Activated T-cell treated with anti-CD3 and anti-CD28 coated beads, Interleukin-2, amount 50 U/mL, for 4 hours (primary cell): Measurements from ENCODE around the gene FBXL16. TPM values are rescaled to one million over a fixed set of nuclear protein-coding genes. Genes with fewer than 3 reads are reported as not detected.
"Not testable (repeated sequence)": the region's sequence is repeated elsewhere in the genome, so short reads cannot be mapped to it uniquely, and the experiment has no call there.

Experiments used
- ATAC-seq, 2 donors: fragments of 200-7000 bp; cut with Tn5 transposase; one replicate each; pipeline ENCODE4 v1.10.0; 2021
- DNase-seq: peaks from one replicate; pipeline ENCODE4 v3.0.0-alpha.2; 2020
- H3K27me3 Mint-ChIP-seq: one replicate; pipeline ENCODE4 v1.8.0; 2021; ENCODE audit warnings: low read depth, mixed read lengths
- H3K36me3 Mint-ChIP-seq: one replicate; pipeline ENCODE4 v1.8.0; 2022; ENCODE audit warnings: mixed read lengths; ENCODE audit not compliant: insufficient read depth
- H3K4me1 Mint-ChIP-seq: one replicate; pipeline ENCODE4 v1.8.0; 2021; ENCODE audit warnings: low read depth, mixed read lengths
- H3K4me3 Mint-ChIP-seq: one replicate; pipeline ENCODE4 v1.8.0; 2021; ENCODE audit warnings: mild to moderate bottlenecking, moderate library complexity, mixed read lengths
- H3K9me3 Mint-ChIP-seq: one replicate; pipeline ENCODE4 v1.8.0; 2021; ENCODE audit warnings: mixed read lengths
- total RNA-seq, 3 donors: library from RNA; stranded (reverse); gene quantifications; one replicate each; pipeline ENCODE4 v1.2.1, GENCODE V29; 2021

Gene FBXL16
- total RNA-seq, 3 donors from 2014 or later = 2.0 to 6.0 (median 4.8) TPM

DNA sequence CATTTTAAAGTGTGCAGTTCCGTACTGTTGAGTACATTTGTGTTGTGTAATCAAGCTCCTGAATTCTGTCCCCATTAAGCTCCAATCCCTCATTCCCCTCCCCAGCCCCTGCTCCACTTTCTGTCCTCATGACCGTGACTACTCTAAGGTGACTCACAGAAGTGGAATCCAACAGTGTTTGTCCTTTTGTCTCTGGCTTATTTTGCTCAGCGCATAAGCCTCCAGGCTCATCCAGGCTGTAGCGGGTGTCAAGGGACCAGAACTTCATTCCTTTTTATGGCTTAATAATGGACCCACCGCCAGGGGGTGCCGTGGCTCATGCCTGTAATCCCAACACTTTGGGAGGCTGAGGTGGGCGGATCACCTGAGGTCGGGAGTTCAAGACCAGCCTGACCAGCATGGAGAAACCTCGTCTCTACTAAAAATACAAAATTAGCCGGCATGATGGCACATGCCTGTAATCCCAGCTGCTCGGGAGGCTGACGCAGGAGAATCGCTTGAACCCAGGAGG lies 7.2 kb upstream of the FBXL16 start:
- not testable (repeated sequence) for H3K4me3 Mint-ChIP-seq, H3K9me3 Mint-ChIP-seq, H3K36me3 Mint-ChIP-seq, H3K4me1 Mint-ChIP-seq, ATAC-seq
- DNase-seq = peak; percentile 36
- H3K27me3 Mint-ChIP-seq = peaks cover 38% of the 10 kb centered on the region

DNA sequence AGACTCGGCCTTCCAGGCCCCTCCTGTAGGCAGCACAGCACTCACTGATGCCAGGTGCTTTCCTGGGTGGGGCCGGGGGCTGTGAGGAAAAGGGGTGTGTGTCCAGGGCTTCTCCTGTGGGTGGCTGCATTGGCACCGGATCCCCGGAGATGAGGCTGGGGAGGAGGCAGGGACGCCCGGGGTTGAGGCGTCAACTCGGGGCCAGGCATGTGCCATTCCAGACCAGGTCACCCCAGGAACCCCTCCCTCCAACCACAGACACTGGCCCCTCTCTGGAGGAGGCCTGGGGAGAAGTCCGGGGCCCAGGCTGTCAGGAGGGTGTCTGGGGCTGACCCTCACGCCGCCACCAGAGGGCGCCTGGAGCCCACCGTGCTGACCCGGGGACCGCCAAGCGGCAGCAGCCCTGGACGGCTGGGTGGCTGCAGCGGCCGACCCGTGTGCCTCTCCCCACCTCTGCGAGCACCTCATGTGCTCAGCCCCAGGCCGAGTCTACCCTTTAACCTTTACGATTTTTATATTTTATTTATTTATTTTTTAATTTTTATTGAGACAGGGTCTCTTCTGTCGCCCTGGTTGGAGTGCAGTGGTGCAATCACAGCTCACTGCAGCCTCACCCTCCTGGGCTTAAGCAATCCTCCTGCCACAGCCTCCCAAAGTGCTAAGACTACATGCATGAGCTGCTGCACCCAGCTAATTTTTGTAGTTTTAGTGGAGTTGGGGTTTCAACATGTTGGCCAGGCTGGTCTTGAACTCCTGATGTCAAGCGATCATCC lies 6.1 kb upstream of the FBXL16 start:
- H3K9me3 Mint-ChIP-seq = no peaks in the 10 kb centered on the region
- H3K27me3 Mint-ChIP-seq = peaks cover 47% of the 10 kb centered on the region
- no peak overlapping the region for H3K4me3 Mint-ChIP-seq
- H3K36me3 Mint-ChIP-seq = no peaks in the 10 kb centered on the region
- ATAC-seq (peak; percentile 50 to 51), DNase-seq (peak; percentile 82)
- H3K4me1 Mint-ChIP-seq = no peaks in the 10 kb centered on the region

DNA sequence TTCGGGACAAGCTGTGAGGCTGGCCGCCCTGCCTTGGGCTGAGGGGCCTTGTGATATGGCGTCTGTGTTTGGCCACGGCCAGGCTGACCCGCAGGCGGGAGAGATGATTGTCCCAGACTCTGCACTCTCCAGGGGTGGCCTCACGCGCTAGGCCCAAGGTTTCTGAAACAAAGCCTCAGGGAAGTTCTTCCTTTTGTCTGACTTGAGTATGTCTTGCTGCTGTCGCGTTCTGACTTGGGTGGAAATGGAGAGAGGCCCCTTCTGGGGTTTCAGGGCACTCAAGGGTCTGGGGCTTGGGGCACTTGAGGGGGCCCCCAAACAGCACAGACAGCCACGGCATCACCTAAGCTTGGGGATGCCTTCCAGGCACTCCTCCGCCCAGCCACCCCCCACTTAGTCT lies 5.5 kb upstream of the FBXL16 start:
- peaks cover 49% of the 10 kb centered on the region for H3K27me3 Mint-ChIP-seq
- DNase-seq (no peak), ATAC-seq (no peak)
- H3K9me3 Mint-ChIP-seq = no peaks in the 10 kb centered on the region
- no peaks in the 10 kb centered on the region for H3K36me3 Mint-ChIP-seq
- peaks cover 2% of the 10 kb centered on the region for H3K4me1 Mint-ChIP-seq
- no peak overlapping the region for H3K4me3 Mint-ChIP-seq

DNA sequence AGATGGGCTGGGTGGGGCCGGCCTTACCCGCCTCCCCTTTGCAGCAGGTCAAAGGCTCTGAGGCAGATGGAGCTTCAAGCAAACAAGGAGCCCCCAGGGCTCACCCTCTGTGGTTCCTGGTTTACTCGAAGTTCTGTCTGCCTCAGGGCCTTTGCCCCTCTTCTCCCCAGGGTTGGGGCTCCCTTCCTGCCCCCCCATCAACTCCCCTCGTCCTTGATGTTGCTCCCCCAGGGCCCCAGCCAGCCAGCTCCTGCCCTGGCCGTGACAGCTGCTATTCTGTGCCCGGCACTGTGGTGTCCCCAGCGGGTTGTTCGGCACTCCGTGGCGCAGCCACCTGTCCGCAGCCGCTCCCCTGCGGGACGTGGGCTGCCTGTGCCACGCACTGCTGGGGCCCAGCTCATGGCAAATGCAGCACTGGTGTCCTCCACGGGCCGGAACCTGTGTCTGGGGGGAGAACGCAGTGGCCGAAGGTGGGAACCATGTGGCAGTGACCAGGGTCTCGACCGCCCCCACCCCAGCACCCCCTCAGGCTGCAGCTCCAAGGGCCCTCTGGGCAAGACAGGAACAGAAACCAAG lies 5.0 kb upstream of the FBXL16 start:
- no peaks in the 10 kb centered on the region for H3K36me3 Mint-ChIP-seq
- ATAC-seq (no peak), DNase-seq (no peak)
- no peak overlapping the region for H3K4me3 Mint-ChIP-seq
- peaks cover 2% of the 10 kb centered on the region for H3K4me1 Mint-ChIP-seq
- H3K27me3 Mint-ChIP-seq = peaks cover 49% of the 10 kb centered on the region
- no peaks in the 10 kb centered on the region for H3K9me3 Mint-ChIP-seq

DNA sequence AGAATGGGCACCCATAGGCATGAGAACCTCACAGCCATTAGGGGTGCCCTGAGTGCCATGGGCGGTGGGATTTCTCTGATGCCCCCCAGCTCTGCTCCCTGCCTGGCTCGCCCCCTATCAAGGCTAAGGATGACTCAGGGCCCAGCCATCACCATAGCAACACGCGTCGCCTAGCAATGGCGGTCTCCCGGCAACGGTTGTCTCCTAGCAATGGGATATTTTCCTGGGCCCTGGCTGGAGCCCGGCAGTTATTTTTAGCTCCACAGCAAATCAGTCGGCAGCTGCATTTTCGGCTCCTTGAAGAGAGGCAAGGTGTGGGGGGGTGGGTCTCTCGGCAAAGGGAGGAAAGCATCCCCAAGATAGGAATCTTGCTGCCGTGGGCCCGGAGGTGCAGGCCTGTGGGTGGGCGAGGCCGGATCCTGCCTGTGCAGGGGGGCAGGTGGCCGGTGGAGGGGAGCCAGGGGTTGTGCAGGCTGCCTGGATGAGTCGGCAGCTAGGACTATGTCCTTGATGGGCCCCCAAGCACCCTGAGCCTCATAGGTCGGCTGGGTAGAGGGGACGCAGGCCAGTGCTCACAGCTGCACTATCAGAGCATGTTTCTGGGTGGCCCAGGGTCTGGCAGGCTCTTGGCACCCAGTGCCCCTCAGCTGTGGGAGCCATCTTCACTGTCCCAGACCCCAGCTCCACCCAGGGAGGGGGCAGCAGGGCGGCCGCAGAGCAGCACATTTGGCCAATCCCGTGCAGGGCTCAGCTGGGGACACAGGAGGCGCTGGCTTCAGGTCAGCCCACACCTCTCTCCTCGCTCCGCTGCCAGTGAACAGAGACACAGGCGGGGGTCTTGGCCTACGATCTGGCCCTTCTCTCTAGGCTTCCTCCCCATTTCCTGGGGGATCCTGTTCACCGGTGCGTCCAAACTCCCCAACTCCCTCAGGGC lies 4.2 kb upstream of the FBXL16 start:
- Mint-ChIP-seq H3K4me3 (no peak overlapping the region), H3K4me1 (peaks cover 2% of the 10 kb centered on the region), H3K36me3 (no peaks in the 10 kb centered on the region), H3K9me3 (no peaks in the 10 kb centered on the region), H3K27me3 (peaks cover 49% of the 10 kb centered on the region)
- ATAC-seq (no peak), DNase-seq (no peak)

DNA sequence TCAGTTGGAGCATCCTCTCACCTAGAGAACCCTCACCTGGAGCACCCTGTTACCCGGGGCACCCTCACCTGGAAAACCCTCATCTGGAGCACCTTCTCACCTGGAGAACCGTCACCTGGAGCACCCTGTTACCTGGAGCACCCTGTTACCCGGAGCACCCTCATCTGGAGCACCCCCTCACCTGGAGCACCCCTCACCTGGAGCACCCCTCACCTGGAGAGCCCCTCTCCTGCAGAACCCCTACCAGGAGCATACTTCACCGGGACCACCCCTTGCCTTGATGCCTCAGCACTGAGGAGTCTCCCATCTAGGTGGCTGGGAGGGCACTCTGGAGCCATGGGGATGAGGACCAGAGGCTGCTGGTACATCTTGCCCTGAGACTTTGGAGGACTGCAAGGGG lies 3.4 kb upstream of the FBXL16 start:
- peaks cover 49% of the 10 kb centered on the region for H3K27me3 Mint-ChIP-seq
- H3K4me3 Mint-ChIP-seq = no peak overlapping the region
- H3K36me3 Mint-ChIP-seq = no peaks in the 10 kb centered on the region
- H3K9me3 Mint-ChIP-seq = no peaks in the 10 kb centered on the region
- DNase-seq (no peak), ATAC-seq (no peak)
- peaks cover 2% of the 10 kb centered on the region for H3K4me1 Mint-ChIP-seq

DNA sequence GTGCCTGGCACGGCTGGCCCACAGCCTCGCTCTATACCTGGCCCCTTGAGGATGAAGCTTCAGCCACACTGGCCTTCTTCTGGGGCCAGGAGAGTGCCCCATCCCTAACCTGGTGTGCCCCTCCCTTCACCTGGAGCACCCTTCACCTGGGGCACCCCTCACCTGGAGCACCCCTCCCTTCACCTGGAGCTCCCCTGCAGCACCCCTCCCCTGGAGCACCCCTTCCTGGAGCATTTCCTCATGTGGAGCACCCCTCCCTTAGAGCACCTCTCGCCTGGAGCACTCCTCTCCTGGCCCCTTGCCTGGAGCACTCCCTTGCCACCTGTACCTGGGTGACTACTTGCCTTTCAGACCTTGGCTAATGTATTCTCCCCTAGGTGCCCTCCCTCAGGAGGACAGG lies 2.4 kb upstream of the FBXL16 start:
- peaks cover 50% of the 10 kb centered on the region for H3K27me3 Mint-ChIP-seq
- H3K9me3 Mint-ChIP-seq = no peaks in the 10 kb centered on the region
- no peak for DNase-seq
- no peak for ATAC-seq
- H3K36me3 Mint-ChIP-seq = no peaks in the 10 kb centered on the region
- H3K4me1 Mint-ChIP-seq = peaks cover 2% of the 10 kb centered on the region
- no peak overlapping the region for H3K4me3 Mint-ChIP-seq

DNA sequence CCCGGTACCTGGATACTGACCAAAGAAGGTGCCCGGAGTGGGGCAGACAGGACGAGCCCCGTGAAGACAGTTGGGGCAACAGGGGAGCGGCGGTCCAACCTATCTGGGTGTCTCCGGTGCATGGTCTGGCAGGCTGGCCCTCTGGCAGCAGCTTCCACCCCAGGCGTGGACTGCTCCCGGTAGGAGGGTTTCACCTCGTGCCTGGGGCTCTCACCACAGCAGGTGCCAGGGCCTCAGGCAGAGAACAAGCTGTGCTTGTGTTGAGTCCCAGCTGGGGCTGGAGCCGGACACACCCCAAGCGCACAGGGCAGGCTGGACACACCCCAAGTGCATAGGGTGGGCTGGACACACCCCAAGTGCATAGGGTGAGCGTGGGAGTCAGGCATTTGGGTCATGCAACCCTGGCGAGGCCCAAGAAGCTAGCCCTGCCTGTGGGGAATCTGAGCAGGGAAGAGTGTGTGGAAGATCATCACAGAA lies 1.5 kb upstream of the FBXL16 start:
- Mint-ChIP-seq H3K36me3 (no peaks in the 10 kb centered on the region), H3K27me3 (peaks cover 53% of the 10 kb centered on the region), H3K4me3 (no peak overlapping the region), H3K4me1 (peaks cover 4% of the 10 kb centered on the region), H3K9me3 (no peaks in the 10 kb centered on the region)
- no peak for ATAC-seq
- no peak for DNase-seq

DNA sequence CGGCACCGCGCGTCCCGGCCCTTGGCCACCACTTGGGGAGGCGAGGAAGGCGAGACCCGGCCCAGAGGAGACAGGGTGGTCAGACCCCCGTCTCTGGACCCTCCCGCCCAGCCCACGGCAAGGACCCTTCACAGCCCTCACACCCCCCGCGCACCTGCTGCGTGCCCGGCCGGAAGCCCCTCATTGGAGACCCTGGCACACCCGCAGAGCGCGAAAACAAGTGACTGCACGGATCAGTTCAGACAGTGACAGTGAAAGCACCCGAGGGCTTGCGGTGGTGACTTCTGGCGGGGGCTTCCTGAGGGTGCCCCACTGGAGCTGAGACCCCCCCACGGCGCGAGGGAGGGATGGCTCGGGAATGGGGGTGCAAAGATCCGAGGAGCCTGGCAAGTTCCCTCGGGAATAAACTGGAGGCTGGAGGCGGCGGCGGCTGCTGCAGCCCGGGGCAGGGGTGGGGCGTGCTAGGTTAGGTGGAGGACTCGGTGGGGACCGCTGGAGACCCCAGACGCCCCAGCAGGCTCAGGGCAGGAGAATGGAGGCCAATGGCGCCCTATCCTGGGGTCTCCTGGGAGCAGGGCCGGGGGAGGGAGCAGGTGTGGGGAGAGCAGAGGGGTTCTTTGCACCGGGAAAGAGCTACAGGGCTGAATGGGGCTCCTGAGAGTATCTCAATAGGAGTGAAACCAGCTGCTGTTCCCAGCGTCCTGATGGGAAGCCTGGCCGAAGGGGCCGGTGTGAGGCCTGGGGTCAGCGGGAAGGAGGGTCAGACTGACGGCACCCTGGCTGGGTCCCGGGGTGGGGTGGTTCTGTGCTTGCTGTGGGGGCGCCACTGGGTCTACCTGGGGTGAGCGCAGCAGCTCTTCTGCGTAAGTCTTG lies 824 bp upstream of the FBXL16 start:
- H3K9me3 Mint-ChIP-seq = no peaks in the 10 kb centered on the region
- H3K4me3 Mint-ChIP-seq = peak overlapping the region; percentile 56
- peaks cover 4% of the 10 kb centered on the region for H3K4me1 Mint-ChIP-seq
- no peaks in the 10 kb centered on the region for H3K36me3 Mint-ChIP-seq
- peak in 1 of 2 donors; percentile 19 for ATAC-seq
- no peak for DNase-seq
- H3K27me3 Mint-ChIP-seq = peaks cover 56% of the 10 kb centered on the region

DNA sequence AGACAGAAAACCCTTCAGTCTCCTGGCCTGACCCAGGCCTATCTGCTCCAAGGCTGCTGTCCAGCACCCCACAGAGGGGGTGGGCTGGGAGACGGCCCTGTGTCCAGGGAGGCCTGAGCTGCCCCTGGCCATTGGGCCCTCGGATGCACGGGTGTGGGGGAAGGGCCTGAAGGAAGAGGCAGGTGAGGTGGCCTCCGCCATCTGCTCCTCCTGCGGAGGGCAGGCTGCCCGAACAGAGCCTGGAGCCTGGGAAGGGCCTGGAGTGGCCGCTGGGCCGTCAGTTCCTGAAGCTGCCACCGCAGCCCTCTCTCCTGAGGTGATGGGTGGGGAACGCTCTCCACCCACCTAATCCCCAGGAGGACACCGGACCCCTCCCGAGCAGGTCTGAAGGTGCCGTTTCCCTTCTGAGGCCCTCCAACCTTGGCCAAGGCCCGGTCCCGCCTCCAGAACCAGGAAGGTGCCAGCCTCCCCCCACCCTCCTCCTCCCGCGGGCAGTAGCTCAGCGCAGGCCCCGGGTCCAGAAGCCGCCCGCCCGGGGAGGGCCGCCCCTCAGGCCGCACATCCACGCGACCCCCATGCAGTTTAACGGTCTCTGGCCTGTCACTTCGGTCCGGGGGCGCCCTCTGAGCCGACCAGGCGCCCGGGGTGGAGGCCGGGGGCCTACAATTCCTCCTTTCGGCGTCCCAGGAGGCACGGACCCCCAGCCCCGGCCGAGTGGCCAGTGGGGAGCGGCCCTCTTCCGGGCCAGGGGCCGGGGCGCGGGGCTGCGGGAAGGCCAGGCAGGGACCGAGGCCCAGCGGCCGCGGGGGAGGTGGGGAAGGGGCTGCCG lies 835 bp downstream of the FBXL16 start:
- H3K27me3 Mint-ChIP-seq = peaks cover 54% of the 10 kb centered on the region
- peaks cover 7% of the 10 kb centered on the region for H3K4me1 Mint-ChIP-seq
- no peaks in the 10 kb centered on the region for H3K9me3 Mint-ChIP-seq
- ATAC-seq (no peak), DNase-seq (no peak)
- no peak overlapping the region for H3K4me3 Mint-ChIP-seq
- H3K36me3 Mint-ChIP-seq = no peaks in the 10 kb centered on the region

DNA sequence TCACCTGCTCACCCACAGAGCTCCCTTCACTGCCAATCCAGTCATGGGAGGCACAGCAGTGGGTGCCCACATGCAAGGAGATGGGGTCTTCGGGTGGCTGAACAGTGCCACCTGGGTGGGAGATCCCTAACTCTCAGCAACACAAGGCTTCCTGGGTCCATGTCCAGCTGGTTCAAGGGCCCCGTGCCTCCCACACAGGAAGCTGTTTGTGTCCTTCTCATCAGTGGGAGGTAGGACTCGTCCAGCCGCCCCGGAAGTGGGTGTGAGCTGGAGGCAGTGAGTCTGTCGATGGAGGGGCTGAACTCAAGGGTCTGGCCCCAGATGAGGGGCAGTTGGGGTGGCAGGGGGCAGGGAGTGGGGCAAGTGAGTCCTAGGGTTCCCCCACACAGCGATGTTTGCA lies 1.6 kb downstream of the FBXL16 start:
- Mint-ChIP-seq H3K27me3 (peaks cover 47% of the 10 kb centered on the region), H3K4me3 (no peak overlapping the region), H3K9me3 (no peaks in the 10 kb centered on the region), H3K36me3 (no peaks in the 10 kb centered on the region), H3K4me1 (peaks cover 9% of the 10 kb centered on the region)
- ATAC-seq (no peak), DNase-seq (no peak)

DNA sequence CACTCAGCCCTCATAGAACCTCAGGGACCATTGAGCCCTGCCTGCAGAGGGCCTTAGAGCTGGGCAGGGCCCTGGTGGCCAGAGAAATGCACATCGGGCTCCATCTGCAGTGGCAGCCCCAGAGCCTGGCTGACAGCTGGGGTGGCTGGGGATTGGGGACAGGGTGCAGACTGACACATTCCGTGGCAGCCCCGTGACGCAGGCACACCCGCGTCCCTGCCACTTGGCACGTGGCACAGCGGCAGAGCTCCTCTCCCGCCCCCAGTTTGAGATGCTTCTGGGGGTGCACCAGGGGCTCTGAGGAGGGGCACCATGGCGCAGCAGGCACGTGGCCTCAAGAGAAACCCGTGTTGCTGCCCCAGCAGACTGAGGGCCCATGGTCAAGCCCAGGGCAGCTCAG lies 2.2 kb downstream of the FBXL16 start:
- ATAC-seq (no peak), DNase-seq (no peak)
- Mint-ChIP-seq H3K4me1 (peaks cover 12% of the 10 kb centered on the region), H3K4me3 (no peak overlapping the region), H3K27me3 (peaks cover 41% of the 10 kb centered on the region), H3K36me3 (no peaks in the 10 kb centered on the region), H3K9me3 (no peaks in the 10 kb centered on the region)

DNA sequence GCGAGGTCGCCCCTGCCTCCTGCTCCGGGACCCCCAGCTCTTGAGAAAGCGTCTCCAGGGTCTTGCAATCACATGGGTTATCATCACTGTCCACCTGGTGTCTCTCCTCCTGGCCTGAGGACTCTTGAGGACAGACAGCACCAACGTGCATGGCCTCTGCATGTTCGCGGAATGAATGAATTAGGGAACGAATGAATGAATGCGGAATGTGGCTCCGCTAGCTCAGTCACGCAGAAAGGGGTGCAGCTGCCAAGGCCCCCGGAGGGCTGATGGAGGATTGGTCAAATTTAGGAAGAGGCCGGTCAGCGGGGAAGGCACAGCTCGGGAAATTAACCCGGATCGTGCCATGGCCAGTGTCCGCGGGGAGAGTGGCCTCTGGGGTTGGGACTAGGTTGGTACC lies 3.3 kb downstream of the FBXL16 start:
- no peaks in the 10 kb centered on the region for H3K9me3 Mint-ChIP-seq
- H3K36me3 Mint-ChIP-seq = no peaks in the 10 kb centered on the region
- peaks cover 12% of the 10 kb centered on the region for H3K4me1 Mint-ChIP-seq
- DNase-seq (no peak), ATAC-seq (no peak)
- peaks cover 32% of the 10 kb centered on the region for H3K27me3 Mint-ChIP-seq
- H3K4me3 Mint-ChIP-seq = no peak overlapping the region
